ENCODE results near the gene RABGEF1. TPM values are rescaled to one million over a fixed set of nuclear protein-coding genes. Genes with fewer than 3 reads are reported as not detected.

Gene RABGEF1
- polyA plus RNA-seq, 1 of the 3 experiments (the other 2 are of a cell fraction): 25.6 TPM

- Histone ChIP-seq H3K4me1 (ENCODE audit: control insufficient read depth in 1 of 2, insufficient read depth in 2 of 2, low read depth in 1 of 2, low read length in 1 of 2) (no peaks in the 10 kb centered on the region), H3K9me3 (no peaks in the 10 kb centered on the region), H3K27ac (ENCODE audit: low read depth in 2 of 2, low read length in 1 of 2) (no peak overlapping the region), H3K9me2 (no peaks in the 10 kb centered on the region), H3K27me3 (ENCODE audit: insufficient read depth) (no peaks in the 10 kb centered on the region), H3K9ac (no peak overlapping the region), H3F3A (replicated peaks; ENCODE audit: insufficient read depth) (no peaks in the 10 kb centered on the region), H2AFZ (ENCODE audit: low read depth) (no peak overlapping the region), H3K79me2 (ENCODE audit: insufficient read depth) (no peaks in the 10 kb centered on the region), H4K20me1 (ENCODE audit: insufficient read depth) (no peaks in the 10 kb centered on the region), H3K4me2 (no peak overlapping the region), H3K4me3 (ENCODE audit: low read depth in 2 of 2, low read length in 1 of 2) (no peak overlapping the region), H3K36me3 (replicated peaks in 1 of 2; ENCODE audit: control insufficient read depth in 1 of 2, insufficient read depth in 2 of 2, low read length in 1 of 2) (no peaks in the 10 kb centered on the region)
- no peak for TF ChIP-seq TCF12 (IDR thresholded peaks at IDR 0.05)
- TF ChIP-seq POLR2AphosphoS5 (IDR thresholded peaks at IDR 0.05; ENCODE audit: low read depth, low read length): no peak
- no peak for TF ChIP-seq NFIC (IDR thresholded peaks at IDR 0.05; ENCODE audit: borderline replicate concordance)
- TF ChIP-seq MAX (IDR thresholded peaks at IDR 0.05; ENCODE audit: low read depth): no peak
- TF ChIP-seq PBX3 (IDR thresholded peaks at IDR 0.05): no peak
- POLR2A ChIA-PET: no interaction called here
- 74% methylated on average over 9 of the region's 9 CpGs for WGBS (ENCODE audit: low lambda C conversion rate)
- DNase-seq: no peak
- CTCF ChIA-PET: no interaction called here
Observed at GRCh38 chr7:66837661-66838060, 97.1 kb downstream of the RABGEF1 start.

- H3F3A ChIP-seq (replicated peaks; ENCODE audit: insufficient read depth): peaks cover 5% of the 10 kb centered on the region
- ChIA-PET CTCF (no interaction called here), POLR2A (no interaction called here)
- no peak overlapping the region for H3K27ac ChIP-seq (ENCODE audit: low read depth in 2 of 2, low read length in 1 of 2)
- no peaks in the 10 kb centered on the region for H3K79me2 ChIP-seq (ENCODE audit: insufficient read depth)
- 76% methylated on average over 8 of the region's 8 CpGs for WGBS (ENCODE audit: low lambda C conversion rate)
- no peak overlapping the region for H2AFZ ChIP-seq (ENCODE audit: low read depth)
- DNase-seq: no peak
- no peak overlapping the region for H3K4me2 ChIP-seq
- no peak overlapping the region for H3K9ac ChIP-seq
- no peak for TF ChIP-seq TAF1 (IDR thresholded peaks at IDR 0.05; ENCODE audit: borderline replicate concordance, low read depth, low read length)
- TF ChIP-seq JUND (IDR thresholded peaks at IDR 0.05): no peak
- TF ChIP-seq EP300 (IDR thresholded peaks at IDR 0.05; ENCODE audit: borderline replicate concordance in 1 of 2, low read depth in 1 of 2, low read length in 1 of 2): no peak
- no peak for TF ChIP-seq RXRA (IDR thresholded peaks at IDR 0.05; ENCODE audit: borderline replicate concordance, low read depth)
- no peak for TF ChIP-seq FOXJ3 (CRISPR knock-in tag; IDR thresholded peaks at IDR 0.05)
- no peak for TF ChIP-seq ZBTB33 (IDR thresholded peaks at IDR 0.05; ENCODE audit: borderline replicate concordance, low read depth)
- no peak for TF ChIP-seq ELF1 (IDR thresholded peaks at IDR 0.05)
- no peak for TF ChIP-seq IRF3 (IDR thresholded peaks at IDR 0.05; ENCODE audit: low read depth, low read length)
- TF ChIP-seq CTCF (IDR thresholded peaks at IDR 0.05): no peak
- no peak for TF ChIP-seq TEAD4 (IDR thresholded peaks at IDR 0.05; ENCODE audit: borderline replicate concordance, insufficient read depth)
- TF ChIP-seq POLR2AphosphoS5 (IDR thresholded peaks at IDR 0.05; ENCODE audit: low read depth, low read length): no peak
- no peak for TF ChIP-seq YY1 (IDR thresholded peaks at IDR 0.05; ENCODE audit: low read depth)
- no peak for TF ChIP-seq SIN3A (IDR thresholded peaks at IDR 0.05; ENCODE audit: borderline replicate concordance, low read depth, low read length)
- no peak for TF ChIP-seq MXI1 (IDR thresholded peaks at IDR 0.05; ENCODE audit: low read depth, low read length)
- TF ChIP-seq EZH2phosphoT487 (IDR thresholded peaks at IDR 0.05; ENCODE audit: borderline replicate concordance, low read depth): no peak
- no peaks in the 10 kb centered on the region for H3K36me3 ChIP-seq (replicated peaks in 1 of 2; ENCODE audit: control insufficient read depth in 1 of 2, insufficient read depth in 2 of 2, low read length in 1 of 2)
- no peak overlapping the region for H3K4me3 ChIP-seq (ENCODE audit: low read depth in 2 of 2, low read length in 1 of 2)
- no peaks in the 10 kb centered on the region for H3K27me3 ChIP-seq (ENCODE audit: insufficient read depth)
- H3K9me2 ChIP-seq: no peaks in the 10 kb centered on the region
- no peaks in the 10 kb centered on the region; a peak in 1 of 4 replicates for H3K4me1 ChIP-seq (ENCODE audit: control insufficient read depth in 1 of 2, insufficient read depth in 2 of 2, low read depth in 1 of 2, low read length in 1 of 2)
- no peaks in the 10 kb centered on the region for H4K20me1 ChIP-seq (ENCODE audit: insufficient read depth)
- H3K9me3 ChIP-seq: no peaks in the 10 kb centered on the region
Observed at GRCh38 chr7:66839814-66840213, 99.3 kb downstream of the RABGEF1 start.
